Hindlimb muscle (tissue), 1 donor: ENCODE measurements around the gene NUDT10. TPM values are rescaled to one million over a fixed set of nuclear protein-coding genes. Genes with fewer than 3 reads are reported as not detected.
"Not testable (repeated sequence)": the region's sequence is repeated elsewhere in the genome, so short reads cannot be mapped to it uniquely, and the experiment has no call there.

Source experiments
- DNase-seq: peaks from one replicate; pipeline ENCODE4 v3.0.0-alpha.2; 2013
- polyA plus RNA-seq: library from polyadenylated mRNA; unstranded; fragments of 120-200 nt; gene quantifications from one replicate; pipeline ENCODE4 v1.2.1, GENCODE V29; 2013; ENCODE audit not compliant: insufficient read length

NUDT10 gene
- 0.79 TPM for polyA plus RNA-seq

- DNase-seq, result peak; percentile 43
Measured at GRCh38 chrX:51332188-51332942, at the start of gene NUDT10. NUDT10 (plus strand) TSS chrX:51332822; CDS start chrX:51332966, 144 bp downstream.

GRCh38 chrX:51292421-51292820 lies 40.2 kb upstream of the NUDT10 start:
- DNase-seq, result no peak

GRCh38 chrX:51296138-51296537 lies 36.5 kb upstream of the NUDT10 start:
- no peak for DNase-seq

- no peak for DNase-seq
Measured at GRCh38 chrX:51316271-51316670, 16.4 kb upstream of the NUDT10 start.

- DNase-seq, result not testable (repeated sequence)
Measured at GRCh38 chrX:51332943-51333785, 542 bp downstream of the NUDT10 start.

GRCh38 chrX:51334276-51334675 lies 1.7 kb downstream of the NUDT10 start:
- no peak for DNase-seq

- peak; percentile 9 for DNase-seq
Measured at GRCh38 chrX:51336584-51336983, 4.0 kb downstream of the NUDT10 start.

- DNase-seq, result no peak
Measured at GRCh38 chrX:51361251-51361650, 28.6 kb downstream of the NUDT10 start.

- DNase-seq, result no peak
Measured at GRCh38 chrX:51376672-51377071, 44.0 kb downstream of the NUDT10 start.

Other genes starting within 250 kb of the NUDT10 start
- 4.4 TPM for gene NUDT11, start 163.8 kb downstream of the NUDT10 start, polyA plus RNA-seq